Measurements from ENCODE around the gene TMEM242.

DNA sequence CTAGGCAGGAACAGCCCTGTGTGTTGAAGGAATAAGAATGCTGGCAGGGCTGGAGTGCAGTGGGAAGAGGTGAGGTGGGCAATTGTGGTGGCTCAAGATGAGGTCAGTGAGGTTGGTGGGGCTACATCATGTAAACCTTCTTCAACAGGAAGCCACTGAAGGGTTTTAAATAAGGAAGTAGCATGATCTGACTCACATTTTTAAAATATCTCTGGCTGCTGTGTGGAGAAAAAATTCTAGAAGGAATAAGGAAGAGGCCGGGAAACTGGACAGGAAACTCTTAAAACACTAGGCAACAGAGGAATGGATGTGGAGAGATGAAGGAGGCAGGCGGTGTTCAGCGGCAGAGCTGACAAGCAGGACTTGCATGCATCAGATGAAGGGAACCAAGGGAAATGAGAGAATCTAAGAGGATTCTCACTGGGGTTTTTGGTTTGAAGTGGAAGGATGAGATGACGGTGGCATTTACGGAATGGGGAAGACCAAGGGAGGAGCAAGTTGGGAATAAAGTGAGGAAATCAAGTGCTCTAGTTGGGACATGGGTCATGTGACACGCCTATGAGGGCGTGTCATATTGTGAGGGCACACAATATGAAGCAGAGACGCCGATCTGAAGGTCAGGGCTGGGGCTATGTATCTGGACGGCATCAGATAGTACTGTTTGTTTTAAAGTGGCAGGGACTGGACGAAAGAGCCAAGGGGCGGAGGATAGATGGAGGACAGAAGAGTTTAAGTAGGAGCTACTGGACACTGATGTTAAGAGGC lies 18.2 kb downstream of the TMEM242 start:
- TF ChIP-seq PPARA (CRISPR knock-in tag; IDR thresholded peaks at IDR 0.05; ENCODE audit: borderline replicate concordance): no peak
- TF ChIP-seq SNAI2 (CRISPR knock-in tag; IDR thresholded peaks at IDR 0.05): no peak
- TF ChIP-seq ZFP30 (CRISPR knock-in tag; IDR thresholded peaks at IDR 0.05): no peak
- no peak for TF ChIP-seq ZNF8 (CRISPR knock-in tag; IDR thresholded peaks at IDR 0.05)
